ENCODE results near the gene KPNA6.

DNA sequence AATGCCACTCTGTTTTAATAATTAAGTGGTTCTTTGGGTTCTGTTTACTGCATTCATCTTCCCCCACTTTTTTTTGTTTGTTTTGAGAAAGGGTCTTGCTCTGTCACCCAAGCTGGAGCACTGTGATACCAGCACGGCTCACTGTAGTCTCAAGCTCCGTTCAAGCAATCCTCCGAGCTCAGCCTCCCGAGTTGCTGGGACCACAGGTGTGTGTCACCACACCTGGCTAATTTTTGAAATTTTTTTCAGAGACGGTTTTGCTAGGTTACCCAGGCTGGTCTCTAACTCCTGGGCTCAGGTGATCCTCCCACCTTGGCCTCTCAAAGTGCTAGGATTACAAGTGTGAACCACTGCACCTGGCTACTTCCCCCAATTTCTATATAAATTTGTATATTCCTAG lies 29.3 kb downstream of the KPNA6 start:
- TF ChIP-seq, protein P1, sequence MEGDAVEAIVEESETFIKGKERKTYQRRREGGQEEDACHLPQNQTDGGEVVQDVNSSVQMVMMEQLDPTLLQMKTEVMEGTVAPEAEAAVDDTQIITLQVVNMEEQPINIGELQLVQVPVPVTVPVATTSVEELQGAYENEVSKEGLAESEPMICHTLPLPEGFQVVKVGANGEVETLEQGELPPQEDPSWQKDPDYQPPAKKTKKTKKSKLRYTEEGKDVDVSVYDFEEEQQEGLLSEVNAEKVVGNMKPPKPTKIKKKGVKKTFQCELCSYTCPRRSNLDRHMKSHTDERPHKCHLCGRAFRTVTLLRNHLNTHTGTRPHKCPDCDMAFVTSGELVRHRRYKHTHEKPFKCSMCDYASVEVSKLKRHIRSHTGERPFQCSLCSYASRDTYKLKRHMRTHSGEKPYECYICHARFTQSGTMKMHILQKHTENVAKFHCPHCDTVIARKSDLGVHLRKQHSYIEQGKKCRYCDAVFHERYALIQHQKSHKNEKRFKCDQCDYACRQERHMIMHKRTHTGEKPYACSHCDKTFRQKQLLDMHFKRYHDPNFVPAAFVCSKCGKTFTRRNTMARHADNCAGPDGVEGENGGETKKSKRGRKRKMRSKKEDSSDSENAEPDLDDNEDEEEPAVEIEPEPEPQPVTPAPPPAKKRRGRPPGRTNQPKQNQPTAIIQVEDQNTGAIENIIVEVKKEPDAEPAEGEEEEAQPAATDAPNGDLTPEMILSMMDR (IDR thresholded peaks at IDR 0.05), result no peak
- TF ChIP-seq POLR2A (IDR thresholded peaks at IDR 0.05) (no peak), POLR2AphosphoS5 (IDR thresholded peaks at IDR 0.05) (no peak)

Measured in prostate gland (tissue), 2 donors.